HG03280 (cell line): ENCODE measurements around the gene MAPKAPK3.
"Not testable (repeated sequence)": the region's sequence is repeated elsewhere in the genome, so short reads cannot be mapped to it uniquely, and the experiment has no call there.

Experiments
- ATAC-seq: cut with Tn5 transposase; IDR thresholded peaks from one replicate; pipeline ENCODE4 v1.9.1; 2021; ENCODE audit warnings: mild to moderate bottlenecking, moderate library complexity; ENCODE audit not compliant: unreplicated experiment

The MAPKAPK3 gene

DNA sequence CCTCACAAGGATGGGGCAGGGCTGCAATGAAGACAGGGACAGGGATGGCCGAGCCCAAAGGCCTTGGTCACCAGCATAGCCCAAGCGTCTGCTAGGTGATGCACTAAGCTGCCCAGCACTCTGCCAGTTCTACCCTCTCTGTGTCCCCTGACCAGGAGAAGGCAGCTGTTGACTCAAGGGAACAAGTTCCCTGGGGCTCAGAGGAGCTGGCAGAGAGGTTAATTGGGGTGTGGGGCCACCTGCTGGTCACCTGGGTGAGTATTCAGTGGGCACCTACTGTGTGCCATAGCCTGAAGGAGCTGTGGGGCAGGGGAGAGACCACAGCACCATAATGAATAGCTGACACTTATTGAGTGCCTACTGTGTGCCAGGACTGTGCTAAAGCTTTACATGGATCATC, 35.8 kb downstream of the MAPKAPK3 start:
- no peak for ATAC-seq

DNA sequence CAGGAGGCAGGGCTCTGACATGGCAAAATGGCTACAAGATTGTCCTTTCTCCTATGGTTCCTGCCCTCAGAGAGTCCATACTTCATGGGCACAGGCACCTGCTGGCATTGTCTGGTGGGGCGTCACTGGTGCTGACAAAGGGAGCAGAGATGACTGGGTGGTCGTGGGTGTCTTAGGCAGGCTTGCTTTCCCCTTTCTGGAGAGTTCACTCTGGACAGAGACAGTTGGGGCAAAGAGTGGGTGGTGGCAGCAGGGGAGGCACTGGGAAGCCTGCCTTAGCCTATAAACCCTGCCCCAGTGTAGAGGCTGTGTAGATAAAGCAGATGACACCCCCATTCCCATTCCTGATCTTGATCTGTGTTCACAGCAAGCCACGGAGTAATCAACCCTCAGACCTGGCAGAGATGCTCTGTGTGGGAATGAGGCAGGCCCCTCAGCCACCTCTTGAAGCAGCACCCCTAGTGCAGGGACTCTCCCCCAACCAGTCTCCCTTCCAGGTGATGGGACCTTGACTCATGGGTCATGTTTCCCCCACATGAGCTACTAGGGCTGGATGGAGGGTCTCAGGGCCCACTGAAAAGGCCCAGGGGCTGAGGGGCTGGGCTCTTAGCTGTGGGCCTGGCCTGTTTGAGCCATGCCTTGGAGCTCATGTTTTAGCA, 37.1 kb downstream of the MAPKAPK3 start:
- no peak for ATAC-seq

DNA sequence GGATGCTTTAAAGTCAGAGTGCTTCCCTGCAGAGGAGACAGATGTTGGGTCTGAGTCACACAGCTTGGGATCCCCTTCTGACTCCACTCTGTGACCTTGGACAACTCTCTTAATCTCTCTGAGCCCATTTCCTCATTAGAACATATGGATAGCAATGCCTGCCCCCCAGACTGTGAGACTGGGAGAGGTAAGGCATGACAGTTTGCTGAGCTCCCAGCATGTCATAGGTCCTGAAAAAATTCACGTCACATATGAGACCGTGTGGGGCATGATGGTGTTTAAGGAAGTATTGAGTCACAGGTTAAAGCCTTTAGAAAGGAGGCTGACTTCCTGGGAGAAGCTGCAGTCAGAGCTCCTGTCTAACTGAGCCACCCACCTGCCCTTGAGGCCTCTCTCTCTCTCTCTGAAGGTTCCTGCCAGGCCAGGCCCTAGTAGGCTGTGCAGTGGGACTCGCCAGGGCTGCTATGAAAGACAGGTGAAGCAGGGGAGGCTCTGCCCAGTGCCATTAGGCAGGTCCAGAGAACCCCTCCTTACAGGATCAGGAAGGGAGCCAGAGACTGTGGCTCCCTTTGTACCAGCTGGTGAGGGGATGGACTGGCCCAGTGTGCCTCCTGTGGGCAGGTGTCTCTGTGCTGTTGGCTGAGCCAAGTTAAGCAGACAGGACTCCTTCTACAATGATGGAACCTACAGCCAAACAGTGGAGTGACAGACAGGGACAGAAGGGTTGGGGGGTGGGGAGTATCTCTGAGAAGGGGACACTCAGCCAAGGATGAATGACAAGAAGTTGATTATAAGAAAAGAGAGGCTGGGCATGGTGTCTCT, 38.3 kb downstream of the MAPKAPK3 start:
- ATAC-seq = no peak

GRCh38 chr3:50656417-50657195, 39.7 kb downstream of the MAPKAPK3 start:
- ATAC-seq = no peak

DNA sequence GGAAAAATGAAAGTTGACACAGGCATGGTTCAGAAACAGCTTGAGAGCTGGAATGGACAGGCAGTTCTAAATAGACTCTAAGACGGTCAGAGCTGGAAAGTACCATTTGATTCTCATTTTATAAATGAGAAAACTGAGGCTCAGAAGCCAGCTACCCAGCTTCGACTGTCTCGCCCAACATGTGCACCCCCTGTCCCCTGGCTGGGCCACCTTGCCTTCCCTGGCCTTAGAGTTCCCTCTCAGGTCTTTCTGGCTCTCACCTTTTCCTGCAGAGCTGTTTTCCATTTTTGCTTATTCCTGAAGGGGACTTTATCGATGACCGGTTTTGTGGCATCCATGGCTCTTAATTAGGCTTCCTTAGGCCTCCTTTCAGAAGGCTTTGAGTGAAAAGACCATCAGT, 40.5 kb downstream of the MAPKAPK3 start:
- ATAC-seq = no peak

- no peak for ATAC-seq
Measured at GRCh38 chr3:50657816-50658215, 40.9 kb downstream of the MAPKAPK3 start.

DNA sequence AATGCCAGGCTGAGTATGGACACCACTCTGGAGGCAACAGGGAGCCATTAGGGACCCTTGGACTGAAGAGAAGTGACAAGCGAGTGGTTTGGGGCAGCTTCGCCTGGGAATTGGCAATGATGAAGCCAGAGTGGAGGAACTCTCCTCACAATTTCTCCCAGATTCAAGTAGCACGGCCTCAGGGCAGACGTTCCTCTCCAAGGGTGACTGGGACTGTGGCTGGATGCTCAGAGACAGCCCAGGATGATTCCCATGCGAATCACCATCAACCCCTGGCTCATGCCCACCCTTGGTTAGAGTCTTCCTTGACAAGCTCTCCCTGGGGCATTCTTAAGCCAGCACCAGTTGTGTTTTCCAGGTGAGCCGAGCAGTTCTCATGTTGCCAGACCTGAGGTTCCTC, 41.5 kb downstream of the MAPKAPK3 start:
- ATAC-seq = no peak

GRCh38 chr3:50658831-50659230, 41.9 kb downstream of the MAPKAPK3 start:
- no peak for ATAC-seq

DNA sequence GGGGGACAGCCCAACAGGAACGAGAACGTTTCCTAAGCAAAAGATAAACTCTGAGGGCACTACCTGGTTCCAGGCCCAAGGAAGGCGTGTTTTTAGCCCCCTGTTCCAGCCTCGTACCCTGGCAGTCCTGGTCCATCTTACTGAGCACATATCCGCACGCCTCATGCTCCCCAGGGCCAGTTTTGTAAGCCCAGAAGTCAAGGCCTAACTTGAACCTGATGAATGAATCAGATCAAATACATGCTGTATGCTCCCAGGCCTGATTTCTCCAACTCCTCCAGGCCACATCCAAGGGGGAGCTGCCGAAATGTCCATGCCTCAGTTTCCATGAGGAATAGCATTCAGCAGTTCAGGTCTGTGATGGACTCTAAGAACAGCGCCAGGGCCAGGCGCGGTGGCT, 43.4 kb downstream of the MAPKAPK3 start:
- no peak for ATAC-seq

GRCh38 chr3:50661321-50661837, 44.4 kb downstream of the MAPKAPK3 start:
- no peak for ATAC-seq

- ATAC-seq = no peak
Measured at GRCh38 chr3:50662408-50662807, 45.5 kb downstream of the MAPKAPK3 start.

DNA sequence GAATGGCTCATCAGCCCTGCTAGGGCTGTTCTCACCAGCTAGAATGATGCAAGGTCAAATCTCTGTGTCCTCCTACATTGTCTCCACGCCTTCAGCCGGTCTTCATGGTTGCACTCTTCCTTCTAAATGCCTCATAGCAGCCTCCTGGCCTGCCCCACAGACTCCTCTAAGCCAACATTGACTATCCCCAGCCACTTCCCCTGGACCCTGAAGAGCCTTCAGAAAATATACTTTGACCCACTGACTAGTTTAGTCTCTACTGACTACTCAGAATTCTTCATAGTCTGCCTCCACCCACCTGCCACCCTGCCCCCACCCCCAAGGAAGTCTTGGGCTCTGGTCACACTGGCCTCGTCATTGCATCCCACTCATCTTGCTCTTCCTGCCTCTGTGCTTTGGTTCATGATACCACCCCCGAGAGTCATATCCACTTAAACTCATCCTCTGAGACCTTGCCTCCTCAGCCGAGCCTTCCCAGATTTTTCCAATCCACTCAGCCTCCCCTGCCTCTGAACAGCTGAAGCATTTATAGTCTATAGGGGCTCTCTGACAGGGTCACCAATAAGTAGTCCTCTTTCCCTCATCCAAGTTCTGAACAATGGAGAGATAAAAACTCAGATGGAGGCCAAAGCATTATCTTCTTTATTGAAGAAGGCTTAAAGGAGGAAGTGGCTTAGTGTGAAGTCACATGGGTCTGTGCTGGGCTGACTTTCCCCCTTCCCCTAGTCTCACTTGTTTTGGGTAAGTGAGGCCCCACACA, 48.3 kb downstream of the MAPKAPK3 start:
- no peak for ATAC-seq

- ATAC-seq = not testable (repeated sequence)
Measured at GRCh38 chr3:50665841-50666115, 48.8 kb downstream of the MAPKAPK3 start.

- no peak for ATAC-seq
Measured at GRCh38 chr3:50666837-50667236, 49.9 kb downstream of the MAPKAPK3 start.

- ATAC-seq = no peak
Measured at GRCh38 chr3:50671331-50671730, 54.4 kb downstream of the MAPKAPK3 start.

- ATAC-seq = no peak
Measured at GRCh38 chr3:50672656-50673055, 55.7 kb downstream of the MAPKAPK3 start.

DNA sequence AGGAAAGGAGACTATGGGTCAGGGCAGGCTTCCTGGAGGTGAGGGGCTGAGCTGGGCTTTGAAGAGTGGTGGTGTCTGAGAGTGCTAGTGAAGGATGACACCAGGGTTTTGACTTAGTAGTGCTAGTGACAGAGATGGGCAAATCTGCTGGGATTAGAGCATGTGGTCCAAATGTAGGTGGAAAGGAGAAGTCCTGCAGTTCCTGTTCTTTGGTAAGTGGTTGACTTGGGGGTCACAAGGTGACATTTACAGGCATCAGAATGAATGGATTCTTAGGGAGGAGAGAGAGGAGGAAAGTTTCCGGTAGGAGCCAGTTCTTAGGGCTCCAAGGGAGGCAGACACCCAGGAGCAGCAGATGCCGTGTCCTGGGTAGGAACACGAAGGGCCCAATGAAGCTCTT, 57.0 kb downstream of the MAPKAPK3 start:
- no peak for ATAC-seq

DNA sequence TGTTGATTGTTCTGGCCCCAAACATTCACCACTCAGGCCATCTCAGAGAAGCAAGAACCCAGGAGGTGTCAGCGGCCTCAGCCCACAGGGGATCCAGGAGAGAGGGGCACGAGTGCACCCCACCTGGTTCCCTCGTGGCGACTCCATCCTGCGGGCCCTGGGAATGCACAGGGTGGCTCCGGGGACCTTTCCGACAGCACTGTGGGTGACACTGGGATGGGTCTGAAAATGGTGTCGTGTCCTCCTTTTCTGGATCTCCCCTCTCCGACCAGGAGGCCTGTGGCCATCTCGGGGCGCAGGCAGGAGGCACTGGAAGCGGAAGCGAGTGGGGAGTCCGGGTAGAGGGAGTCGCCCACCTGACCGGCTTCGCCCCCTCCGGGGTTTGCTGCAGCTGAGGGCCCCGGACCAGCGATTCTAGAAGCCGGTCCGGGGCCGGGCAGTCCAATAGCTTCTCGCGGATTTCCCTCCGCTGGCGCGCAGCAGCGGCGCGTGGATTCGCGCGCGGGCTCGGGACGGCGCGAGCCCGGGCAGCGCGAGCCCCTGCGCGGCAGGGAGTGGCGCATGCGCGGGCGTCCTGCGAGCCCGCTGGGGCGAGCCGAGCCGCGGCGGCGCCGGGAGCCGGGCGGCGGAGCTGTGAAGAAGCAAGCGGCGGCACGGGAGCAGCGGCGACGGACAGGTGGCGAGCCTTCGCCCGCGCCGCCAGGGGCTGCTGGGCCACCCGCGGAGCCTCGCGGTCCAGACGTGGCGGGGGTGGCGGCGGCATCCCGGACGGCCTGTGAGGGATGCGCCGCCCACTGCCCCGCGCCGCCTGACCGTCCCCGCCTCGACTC, 57.6 kb downstream of the MAPKAPK3 start, which contains the start of gene DOCK3:
TSS of gene DOCK3 (plus strand) at position 579 of the 830 bp plus-strand sequence. CDS start 337 bp downstream, outside the sequence.
- ATAC-seq = peak; percentile 58

DNA sequence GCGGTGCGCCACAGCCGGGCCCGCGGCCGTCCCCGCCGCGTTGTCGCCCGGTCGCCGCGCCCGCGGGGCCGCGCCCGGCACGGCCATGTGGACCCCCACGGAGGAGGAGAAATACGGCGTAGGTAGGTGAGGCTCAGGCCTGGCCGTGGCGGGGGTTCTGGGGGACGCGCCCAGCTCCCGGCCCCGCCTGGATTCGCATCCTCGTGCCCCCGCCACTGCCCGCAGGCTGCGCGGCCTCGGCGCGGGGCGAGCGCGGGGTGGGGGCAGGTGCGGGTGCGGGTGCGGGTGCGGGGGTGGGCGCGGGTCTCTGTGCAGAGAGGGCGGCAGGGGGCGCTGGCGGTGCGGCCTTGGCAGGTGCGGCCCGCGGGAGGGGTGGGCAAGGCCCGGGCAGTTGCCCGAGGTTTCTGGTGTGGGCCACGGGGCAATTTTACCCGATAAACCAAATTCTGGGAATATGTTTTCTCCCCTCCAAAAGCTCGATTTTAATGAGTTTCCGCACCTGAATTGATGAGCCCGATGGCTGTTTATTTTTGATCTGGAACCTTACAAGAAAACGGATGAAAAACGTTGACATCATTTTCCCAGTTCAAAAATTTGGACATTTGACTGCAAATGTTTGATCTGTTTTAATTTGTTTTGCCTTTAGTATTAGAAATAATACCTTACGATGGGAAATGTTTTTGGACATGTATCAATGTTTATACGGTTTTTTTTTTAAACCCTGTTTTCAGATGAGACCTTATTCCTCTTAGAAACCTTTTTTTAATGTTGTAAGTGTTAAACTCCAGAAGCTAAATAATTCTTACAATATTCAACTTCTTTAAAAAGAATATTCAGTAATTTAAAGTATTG, 58.5 kb downstream of the MAPKAPK3 start:
- peak; percentile 29 for ATAC-seq
